HG03439 (cell line): Measurements from ENCODE around the gene SYNPR.
"Not testable (repeated sequence)": the region's sequence is repeated elsewhere in the genome, so short reads cannot be mapped to it uniquely, and the experiment has no call there.

Experiments
- ATAC-seq: cut with Tn5 transposase; IDR thresholded peaks from one replicate; pipeline ENCODE4 v1.9.1; 2021; ENCODE audit warnings: mild to moderate bottlenecking, moderate library complexity; ENCODE audit not compliant: unreplicated experiment

The SYNPR gene

GRCh38 chr3:63278171-63279004 lies at the start of gene SYNPR:
Gene SYNPR (plus strand): TSS chr3:63278308.
- ATAC-seq: no peak

GRCh38 chr3:63228677-63229076 lies 49.4 kb upstream of the SYNPR start:
- ATAC-seq: peak; percentile 77

- no peak for ATAC-seq
Observed at GRCh38 chr3:63230146-63230545, 48.0 kb upstream of the SYNPR start.

- no peak for ATAC-seq
Observed at GRCh38 chr3:63231643-63232042, 46.5 kb upstream of the SYNPR start.

- ATAC-seq: no peak
Observed at GRCh38 chr3:63232764-63233396, 45.2 kb upstream of the SYNPR start.

GRCh38 chr3:63240381-63240902 lies 37.7 kb upstream of the SYNPR start:
- no peak for ATAC-seq

- no peak for ATAC-seq
Observed at GRCh38 chr3:63242124-63242523, 36.0 kb upstream of the SYNPR start.

- no peak for ATAC-seq
Observed at GRCh38 chr3:63244486-63244885, 33.6 kb upstream of the SYNPR start.

GRCh38 chr3:63245726-63246241 lies 32.3 kb upstream of the SYNPR start:
- no peak for ATAC-seq

- no peak for ATAC-seq
Observed at GRCh38 chr3:63248015-63248414, 30.1 kb upstream of the SYNPR start.

GRCh38 chr3:63251499-63251898 lies 26.6 kb upstream of the SYNPR start:
- ATAC-seq: no peak

GRCh38 chr3:63255819-63256218 lies 22.3 kb upstream of the SYNPR start:
- ATAC-seq: not testable (repeated sequence)

GRCh38 chr3:63264716-63265115 lies 13.4 kb upstream of the SYNPR start:
- no peak for ATAC-seq

DNA sequence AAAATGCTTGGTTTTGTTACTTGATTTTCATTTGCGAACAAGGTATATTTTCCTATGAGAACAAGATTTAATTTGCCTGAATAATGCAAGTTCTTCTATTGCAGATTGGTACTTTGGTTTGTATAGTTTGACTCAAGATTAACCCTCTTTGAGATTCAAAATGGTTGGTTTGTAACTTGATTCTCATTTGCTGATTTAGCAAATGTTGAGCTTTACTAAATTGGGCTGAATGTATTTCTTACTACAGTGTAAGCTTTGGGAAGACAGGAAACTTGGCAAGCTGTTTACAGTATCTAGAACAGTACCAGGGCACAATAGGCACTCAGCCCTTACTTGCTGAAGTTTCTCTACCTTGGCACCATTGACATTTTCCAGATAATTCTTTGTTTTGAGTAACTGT lies 3.7 kb upstream of the SYNPR start:
- ATAC-seq: no peak

DNA sequence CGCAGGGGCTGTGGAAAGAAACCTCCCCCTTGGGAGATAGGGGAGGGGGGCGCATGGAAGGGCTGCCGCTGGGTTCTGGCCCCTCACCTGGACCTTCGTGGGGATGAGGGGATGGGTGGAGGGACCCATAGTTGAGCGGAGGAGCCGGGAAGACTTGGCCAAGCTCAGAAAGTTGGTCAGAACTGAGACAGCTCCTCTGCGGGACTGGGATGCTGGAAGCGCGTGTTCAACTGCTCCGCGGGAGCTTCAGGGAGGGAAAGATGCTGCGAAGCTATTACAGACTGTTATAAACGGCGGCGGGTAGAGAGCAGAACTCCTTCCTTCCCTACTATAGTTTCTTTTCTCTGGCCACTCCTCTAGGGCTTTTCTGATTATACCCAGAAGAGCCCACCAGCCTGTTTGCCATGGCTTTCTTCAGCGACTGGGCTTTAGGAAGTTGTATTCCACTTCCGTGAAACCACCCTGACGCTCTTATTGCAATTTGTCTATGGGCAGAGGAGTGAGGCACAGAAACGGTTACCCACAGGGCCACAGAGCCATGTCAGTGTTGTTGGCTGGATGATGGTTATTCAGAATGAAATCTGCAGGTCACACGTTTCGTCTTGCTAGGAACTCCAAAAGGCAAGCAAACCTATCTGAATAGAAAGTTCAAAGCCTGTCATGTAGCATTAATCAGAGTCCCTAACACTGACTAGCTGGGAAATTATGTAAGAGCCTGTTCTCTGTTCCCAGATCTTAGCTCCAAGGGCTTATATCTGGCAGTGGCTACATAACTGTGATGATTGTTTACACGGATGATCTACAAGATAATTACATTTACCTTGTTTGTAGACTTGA lies 1.1 kb downstream of the SYNPR start:
- ATAC-seq: no peak

DNA sequence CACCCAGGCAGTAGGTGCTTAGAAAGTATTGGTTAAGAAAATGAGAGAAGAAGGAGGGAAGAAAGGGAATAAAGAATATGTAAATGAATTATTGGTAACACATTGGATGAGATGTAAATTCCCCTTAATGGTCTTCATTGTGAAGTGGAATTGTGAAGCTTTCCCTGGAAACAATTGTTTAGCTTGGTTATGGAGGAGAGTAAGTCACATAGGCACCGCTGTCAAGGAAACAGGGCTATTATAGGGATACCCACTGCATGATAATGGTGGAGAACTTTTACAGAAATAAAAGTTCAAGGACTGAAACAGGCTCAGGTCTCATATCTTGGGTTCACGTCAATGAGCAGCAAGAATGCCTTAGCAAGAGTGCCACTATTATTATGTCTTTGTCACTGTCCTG lies 9.5 kb downstream of the SYNPR start:
- ATAC-seq: no peak

DNA sequence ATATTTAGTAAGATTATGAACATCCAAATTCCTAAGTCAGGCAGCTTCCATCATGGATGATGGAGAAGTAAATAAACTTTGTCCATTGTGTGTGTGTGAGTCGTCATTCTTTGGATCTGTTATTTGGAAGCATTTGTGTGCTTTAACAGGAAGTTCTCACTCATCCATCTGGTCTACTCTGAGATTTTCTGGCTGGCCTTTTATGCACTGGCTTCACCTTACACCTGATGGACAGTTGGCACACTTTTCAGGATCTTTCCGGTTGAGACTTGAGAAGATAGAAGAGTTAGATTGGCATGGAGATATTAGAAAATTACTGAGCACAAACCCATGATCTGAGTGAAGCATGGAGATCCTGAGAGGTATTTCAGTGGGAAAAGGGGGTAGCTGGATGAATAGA lies 12.6 kb downstream of the SYNPR start:
- ATAC-seq: no peak

GRCh38 chr3:63294332-63294731 lies 16.2 kb downstream of the SYNPR start:
- no peak for ATAC-seq

- ATAC-seq: no peak
Observed at GRCh38 chr3:63295356-63295755, 17.2 kb downstream of the SYNPR start.

GRCh38 chr3:63295806-63296205 lies 17.7 kb downstream of the SYNPR start:
- ATAC-seq: no peak

GRCh38 chr3:63296249-63296648 lies 18.1 kb downstream of the SYNPR start:
- ATAC-seq: no peak
